ENCODE measurements around the gene CDC42SE2.

GRCh38 chr5:131363811-131364506, 100.1 kb downstream of the CDC42SE2 start:
- TF ChIP-seq POLR2A (IDR thresholded peaks at IDR 0.05) (no peak), CTCF (IDR thresholded peaks at IDR 0.05) (no peak), POLR2AphosphoS5 (IDR thresholded peaks at IDR 0.05; ENCODE audit: insufficient read depth in 1 of 2, low read depth in 1 of 2) (no peak)
